Parathyroid adenoma (tissue), 2 donors: ENCODE data around the gene KIF23.
A peak's percentile ranks its signal among the peaks of the same experiment; 100 is the strongest.
"Not testable (repeated sequence)": the region's sequence is repeated elsewhere in the genome, so short reads cannot be mapped to it uniquely, and the experiment has no call there.

Experiments
- H2AFZ ChIP-seq: fragments of 300-600 bp; sonication (generic); one replicate; pipeline ENCODE4 v1.7.0; 2017; ENCODE audit warnings: antibody characterized with exemption, mild to moderate bottlenecking
- H3K27ac ChIP-seq: fragments of 300-600 bp; sonication (generic); one replicate; pipeline ENCODE4 v1.7.0; 2017
- H3K27me3 ChIP-seq: fragments of 300-600 bp; sonication (generic); one replicate; pipeline ENCODE4 v1.7.0; 2017; ENCODE audit warnings: low read length; ENCODE audit not compliant: control insufficient read depth, insufficient read depth
- H3K36me3 ChIP-seq: fragments of 300-600 bp; sonication (generic); one replicate; pipeline ENCODE4 v1.7.0; 2017; ENCODE audit warnings: low read length; ENCODE audit not compliant: control insufficient read depth, insufficient read depth
- H3K4me1 ChIP-seq: fragments of 300-600 bp; sonication (generic); one replicate; pipeline ENCODE4 v1.7.0; 2017; ENCODE audit warnings: control low read depth
- H3K4me2 ChIP-seq: fragments of 300-600 bp; sonication (generic); one replicate; pipeline ENCODE4 v1.7.0; 2017; ENCODE audit warnings: low read length
- H3K4me3 ChIP-seq: fragments of 300-600 bp; sonication (generic); one replicate; pipeline ENCODE4 v1.7.0; 2017; ENCODE audit warnings: low read depth, low read length
- H3K79me2 ChIP-seq: fragments of 300-600 bp; sonication (generic); one replicate; pipeline ENCODE4 v1.7.0; 2017; ENCODE audit warnings: control low read depth
- H3K9ac ChIP-seq: fragments of 300-600 bp; sonication (generic); one replicate; pipeline ENCODE4 v1.7.0; 2017; ENCODE audit warnings: mild to moderate bottlenecking
- H3K9me3 ChIP-seq: fragments of 300-600 bp; sonication (generic); one replicate; pipeline ENCODE4 v1.7.0; 2017; ENCODE audit warnings: low read length; ENCODE audit not compliant: control insufficient read depth
- CTCF ChIP-seq: fragments of 300-600 bp; sonication (generic); IDR thresholded peaks from one replicate; pipeline ENCODE4 v1.7.0; 2017; ENCODE audit warnings: antibody characterized with exemption, mild to moderate bottlenecking
- donor health status: primary hyperparathyroidism.

Gene KIF23

GRCh38 chr15:69444686-69445085 is 30.5 kb downstream of the KIF23 start:
- H2AFZ ChIP-seq: no peak overlapping the region
- H3K36me3 ChIP-seq: no peaks in the 10 kb centered on the region
- H3K27ac ChIP-seq: no peak overlapping the region
- no peaks in the 10 kb centered on the region for H3K4me1 ChIP-seq
- H3K79me2 ChIP-seq: no peaks in the 10 kb centered on the region
- H3K9me3 ChIP-seq: no peaks in the 10 kb centered on the region
- H3K4me2 ChIP-seq: no peak overlapping the region
- no peak overlapping the region for H3K9ac ChIP-seq
- no peak for TF ChIP-seq CTCF
- no peak overlapping the region for H3K4me3 ChIP-seq
- H3K27me3 ChIP-seq: no peaks in the 10 kb centered on the region

- H3K36me3 ChIP-seq: no peaks in the 10 kb centered on the region
- H2AFZ ChIP-seq: no peak overlapping the region
- no peaks in the 10 kb centered on the region for H3K27me3 ChIP-seq
- no peak for TF ChIP-seq CTCF
- no peaks in the 10 kb centered on the region for H3K79me2 ChIP-seq
- no peak overlapping the region for H3K27ac ChIP-seq
- H3K9me3 ChIP-seq: no peaks in the 10 kb centered on the region
- H3K4me1 ChIP-seq: peaks cover 2% of the 10 kb centered on the region
- no peak overlapping the region for H3K4me2 ChIP-seq
- H3K4me3 ChIP-seq: no peak overlapping the region
- H3K9ac ChIP-seq: no peak overlapping the region
These were observed 32.8 kb downstream of the KIF23 start for GRCh38 chr15:69446953-69447352.

GRCh38 chr15:69450221-69450620 is 36.1 kb downstream of the KIF23 start:
- H3K36me3 ChIP-seq: not testable (repeated sequence)
- peaks cover 12% of the 10 kb centered on the region for H3K79me2 ChIP-seq

GRCh38 chr15:69450968-69451695 is 37.0 kb downstream of the KIF23 start:
- Histone ChIP-seq H3K4me1 (peaks cover 14% of the 10 kb centered on the region), H2AFZ (no peak overlapping the region), H3K4me3 (no peak overlapping the region), H3K36me3 (no peaks in the 10 kb centered on the region), H3K27ac (no peak overlapping the region), H3K79me2 (peaks cover 12% of the 10 kb centered on the region), H3K9me3 (peaks cover 4% of the 10 kb centered on the region), H3K9ac (no peak overlapping the region), H3K4me2 (no peak overlapping the region), H3K27me3 (no peaks in the 10 kb centered on the region)
- TF ChIP-seq CTCF: no peak

More at GRCh38 chr15:69450221-69450620, 36.1 kb downstream of the KIF23 start:
- not testable (repeated sequence) for H3K4me2 ChIP-seq, H3K27me3 ChIP-seq, H3K27ac ChIP-seq, H3K9ac ChIP-seq, H3K9me3 ChIP-seq, H2AFZ ChIP-seq, H3K4me3 ChIP-seq
- H3K4me1 ChIP-seq: peaks cover 14% of the 10 kb centered on the region

- H3K27ac ChIP-seq: peak overlapping the region; percentile 86
- H3K4me1 ChIP-seq: peaks cover 14% of the 10 kb centered on the region
- peak overlapping the region; percentile 79 for H2AFZ ChIP-seq
- no peaks in the 10 kb centered on the region for H3K36me3 ChIP-seq
- no peaks in the 10 kb centered on the region for H3K27me3 ChIP-seq
- no peak overlapping the region for H3K9ac ChIP-seq
- H3K4me2 ChIP-seq: peak overlapping the region; percentile 99
- H3K9me3 ChIP-seq: peaks cover 4% of the 10 kb centered on the region
- no peak for TF ChIP-seq CTCF
- H3K79me2 ChIP-seq: peaks cover 12% of the 10 kb centered on the region
- H3K4me3 ChIP-seq: peak overlapping the region; percentile 95
These were observed 38.0 kb downstream of the KIF23 start for GRCh38 chr15:69451951-69452691.
